CD4-positive, alpha-beta T cell treated with Interleukin-17A for 1 hour (primary cell): ENCODE data around the gene TTLL12.

ENCODE experiments used
- DNase-seq: peaks from one replicate; pipeline ENCODE4 v3.0.0-alpha.2; 2020

Gene TTLL12

GRCh38 chr22:43118024-43118849, 68.7 kb downstream of the TTLL12 start:
- no peak for DNase-seq

DNA sequence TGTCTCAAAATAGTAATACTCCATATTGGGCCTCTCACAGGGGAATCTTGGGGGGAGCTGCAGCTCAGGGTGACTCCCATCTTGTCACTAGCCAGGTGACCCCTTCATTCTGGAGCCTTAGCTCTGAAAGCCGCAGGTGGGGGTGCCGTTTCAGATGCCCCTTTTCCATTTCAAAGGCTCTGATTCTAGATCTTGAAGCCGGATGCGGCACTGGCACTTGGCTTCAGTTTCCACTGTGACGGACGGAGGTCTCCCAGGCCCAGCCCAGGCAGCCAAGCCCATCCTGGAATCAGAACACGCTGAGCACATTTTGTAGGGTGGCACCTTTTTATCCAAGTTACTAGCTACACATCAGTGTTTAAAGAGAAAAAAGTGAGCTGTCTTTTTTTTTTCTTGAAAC, 70.0 kb downstream of the TTLL12 start:
- DNase-seq = no peak
